ENCODE results near the gene DENND6B.

Gene DENND6B

DNA sequence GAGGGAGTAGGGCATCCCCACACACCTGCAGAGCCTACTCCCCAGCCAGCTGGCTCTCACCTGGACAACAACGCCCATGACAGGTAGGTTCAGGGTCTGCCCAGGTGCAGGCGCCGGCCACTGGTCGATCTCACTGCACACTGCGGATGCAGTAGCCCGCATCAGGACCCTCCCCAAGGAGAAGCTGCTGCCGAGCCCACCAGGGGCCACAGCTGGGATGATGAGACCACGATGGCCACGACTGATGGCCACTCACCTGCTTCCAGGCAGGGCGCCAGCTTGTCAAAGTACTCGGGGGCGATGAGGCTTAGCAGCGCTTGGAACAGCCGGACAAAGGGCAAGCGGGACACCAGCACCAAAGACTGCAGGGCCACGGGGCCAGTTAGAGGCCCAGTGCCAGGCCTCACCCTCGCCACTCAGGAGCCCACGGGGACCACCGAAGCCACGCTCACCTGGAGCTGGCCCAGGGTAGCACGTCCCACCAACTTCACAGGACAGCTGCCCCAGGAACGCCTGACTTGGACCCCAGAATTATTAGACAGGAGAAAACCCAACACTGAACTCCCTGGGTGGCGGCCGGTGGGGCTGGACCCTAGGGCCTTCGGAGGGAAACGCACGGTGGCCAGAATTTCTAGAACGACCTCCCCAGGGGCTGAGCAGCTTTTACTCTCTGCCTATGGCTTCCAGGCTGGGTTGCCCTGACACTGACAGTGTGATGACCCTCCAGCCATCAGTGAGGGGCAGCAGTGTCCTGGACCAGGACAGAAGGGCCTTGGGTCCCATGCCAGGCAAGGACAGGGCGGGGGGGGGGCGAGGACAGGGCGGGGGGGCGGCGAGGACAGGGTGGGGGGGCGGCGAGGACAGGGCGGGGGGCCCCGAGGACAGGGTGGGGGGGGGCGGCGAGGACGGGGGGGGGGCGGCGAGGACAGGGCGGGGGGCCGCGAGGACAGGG lies 10.4 kb downstream of the DENND6B start:
- DNase-seq: no peak

DNA sequence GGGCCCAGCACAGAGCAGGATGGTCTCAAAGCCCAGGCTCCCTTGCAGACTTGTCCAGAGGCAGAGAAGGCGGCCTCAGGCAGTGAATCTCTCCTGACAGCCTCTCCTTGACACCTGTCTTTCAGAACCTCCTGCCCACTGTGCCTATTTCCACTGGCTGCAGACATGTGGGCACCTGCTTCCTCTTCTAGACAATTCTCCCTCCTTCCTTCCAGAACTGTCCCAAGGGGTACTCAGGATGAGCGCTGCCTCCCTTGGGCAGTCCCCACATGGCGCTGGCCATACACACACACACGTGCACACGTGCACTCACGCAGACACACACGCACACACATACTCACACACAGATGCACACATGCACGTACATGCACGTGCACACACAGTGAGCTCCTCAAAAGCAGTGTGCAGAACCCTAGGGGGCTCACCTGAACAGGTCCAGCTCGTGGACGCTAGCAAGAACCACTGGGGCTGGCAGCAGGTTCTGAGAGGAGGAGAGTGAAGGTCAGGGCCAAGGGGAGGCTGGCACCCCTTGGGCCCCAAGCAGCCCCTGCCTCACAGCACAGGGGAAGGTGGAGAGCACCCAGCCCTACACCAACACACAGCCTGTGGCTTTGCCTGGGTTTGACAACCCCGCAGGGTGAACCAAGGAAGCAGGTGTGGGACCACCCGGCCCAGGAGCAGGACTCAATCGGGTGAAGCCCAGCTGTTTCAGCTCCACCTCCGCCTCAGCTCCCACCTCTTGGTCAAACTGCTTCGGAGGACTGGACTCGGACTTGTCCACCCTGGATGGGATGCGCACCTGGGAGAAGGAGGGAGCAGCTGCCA lies 11.3 kb downstream of the DENND6B start:
- no peak for DNase-seq

DNA sequence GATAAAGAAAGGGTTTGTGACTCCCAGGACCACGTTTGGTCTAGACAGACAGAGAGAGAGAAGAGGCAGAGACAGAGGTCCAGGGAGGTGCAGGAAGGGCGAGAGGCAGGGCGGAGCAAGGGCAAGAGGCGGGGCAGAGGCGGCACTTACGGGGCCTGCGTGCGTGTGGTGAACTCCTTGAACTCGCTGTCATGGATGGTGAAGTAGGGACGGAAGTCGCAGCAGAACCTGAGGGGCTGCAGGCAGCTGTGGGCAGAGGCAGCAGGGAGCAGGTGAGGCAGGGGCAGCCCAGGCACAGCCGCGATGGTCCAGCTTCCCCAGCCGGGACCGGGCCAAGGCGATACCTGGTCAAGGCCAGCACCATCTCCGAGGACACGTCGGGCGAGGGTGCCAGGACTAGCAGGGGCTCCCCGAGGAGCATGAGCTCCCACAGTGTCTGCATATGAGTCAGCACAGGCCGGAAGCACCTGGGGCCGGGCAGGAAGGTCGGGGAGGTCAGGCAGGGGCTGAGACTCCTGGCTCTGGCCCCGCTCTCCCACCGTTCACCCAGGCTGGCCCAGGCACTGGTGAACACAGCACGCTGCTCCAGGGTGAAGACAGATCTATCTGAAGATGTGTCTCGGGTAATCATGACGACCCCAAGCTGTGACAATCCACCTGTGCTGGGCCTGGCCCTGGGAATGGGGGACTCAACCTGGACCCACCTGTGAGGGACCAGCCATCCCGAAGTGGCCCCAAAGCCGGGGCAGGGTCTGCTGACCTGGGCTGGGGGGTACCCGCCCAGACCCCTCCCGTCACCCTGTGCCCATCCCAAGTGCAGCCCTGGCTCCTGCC lies 12.1 kb downstream of the DENND6B start:
- DNase-seq: peak in 4 of 5 experiments; percentile 46 to 90 (median 57)

DNA sequence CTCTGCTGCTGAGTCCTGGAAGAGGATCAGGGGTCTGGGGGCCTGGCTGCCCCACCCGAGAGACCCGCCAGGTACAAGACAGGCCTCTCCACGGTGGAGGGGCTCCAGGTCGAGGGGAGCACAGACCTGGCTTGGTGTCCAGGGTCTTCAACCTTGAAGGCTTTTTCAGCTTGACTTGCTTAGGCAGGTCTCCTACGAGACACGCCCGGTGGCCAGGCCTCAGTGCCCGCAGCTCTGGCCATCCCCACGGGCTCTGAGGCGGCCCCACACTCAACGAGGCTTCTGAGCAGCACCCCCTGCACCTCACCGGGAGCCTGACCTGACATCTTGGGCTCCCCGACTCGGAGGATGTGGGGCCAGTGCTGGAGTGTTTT lies 12.7 kb downstream of the DENND6B start:
- DNase-seq: no peak

DNA sequence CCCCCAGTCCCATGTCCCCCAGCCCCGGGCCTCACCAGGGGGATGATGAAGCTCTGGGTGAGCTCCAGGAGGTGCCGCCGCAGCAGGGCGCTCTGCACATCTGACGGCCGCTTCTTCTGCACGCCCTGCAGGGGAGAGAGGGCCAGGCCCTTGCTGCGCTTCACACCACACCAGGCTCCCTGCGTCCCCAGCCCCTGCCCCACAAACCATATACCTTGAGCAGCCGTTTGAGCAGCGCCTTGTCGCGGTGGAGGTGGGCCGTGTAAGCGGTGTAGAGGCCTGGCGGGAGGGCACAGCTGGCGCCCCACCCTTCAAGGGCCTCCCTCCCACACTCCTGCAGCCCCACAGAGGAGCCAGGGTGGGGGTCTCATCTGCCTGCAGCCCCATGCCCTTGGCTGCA lies 13.2 kb downstream of the DENND6B start:
- no peak for DNase-seq

DNA sequence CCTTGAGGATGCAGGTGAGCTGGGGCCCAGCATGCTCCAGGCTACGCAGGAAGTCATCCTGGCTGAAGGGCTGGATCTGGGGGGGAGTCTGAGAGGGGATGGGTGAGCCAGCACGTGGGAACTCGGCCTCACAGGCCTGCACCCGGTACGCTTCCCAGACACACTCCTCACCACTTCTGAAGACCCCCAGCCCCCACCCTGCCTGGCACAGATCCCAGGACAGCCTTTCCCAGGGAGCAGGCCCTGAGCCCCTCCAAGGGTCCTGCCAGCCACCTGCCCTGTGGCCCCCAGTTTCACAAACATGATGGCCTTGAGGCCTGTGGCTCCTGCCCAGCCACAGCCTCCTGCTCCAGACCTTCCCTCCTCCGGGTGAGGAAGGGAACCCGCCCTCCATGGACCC lies 13.8 kb downstream of the DENND6B start:
- no peak for DNase-seq

DNA sequence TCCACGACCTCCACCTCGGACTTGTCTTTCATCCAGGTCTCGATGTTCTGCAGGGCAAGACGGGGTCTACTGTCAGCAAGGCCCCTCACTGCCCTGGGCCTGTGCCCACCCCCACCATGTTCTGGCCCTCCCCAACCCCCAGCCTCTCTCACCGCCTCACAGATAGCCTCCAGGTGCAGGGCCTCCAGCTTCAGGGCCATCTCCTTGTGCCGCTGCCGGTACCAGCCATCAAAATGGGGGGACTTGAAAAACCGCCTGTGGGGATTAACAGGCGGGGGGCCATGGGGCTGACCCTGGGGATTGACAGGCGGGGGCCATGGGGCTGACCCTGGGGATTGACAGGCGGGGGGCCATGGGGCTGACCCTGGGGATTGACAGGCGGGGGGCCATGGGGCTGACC lies 14.4 kb downstream of the DENND6B start:
- no peak for DNase-seq

DNA sequence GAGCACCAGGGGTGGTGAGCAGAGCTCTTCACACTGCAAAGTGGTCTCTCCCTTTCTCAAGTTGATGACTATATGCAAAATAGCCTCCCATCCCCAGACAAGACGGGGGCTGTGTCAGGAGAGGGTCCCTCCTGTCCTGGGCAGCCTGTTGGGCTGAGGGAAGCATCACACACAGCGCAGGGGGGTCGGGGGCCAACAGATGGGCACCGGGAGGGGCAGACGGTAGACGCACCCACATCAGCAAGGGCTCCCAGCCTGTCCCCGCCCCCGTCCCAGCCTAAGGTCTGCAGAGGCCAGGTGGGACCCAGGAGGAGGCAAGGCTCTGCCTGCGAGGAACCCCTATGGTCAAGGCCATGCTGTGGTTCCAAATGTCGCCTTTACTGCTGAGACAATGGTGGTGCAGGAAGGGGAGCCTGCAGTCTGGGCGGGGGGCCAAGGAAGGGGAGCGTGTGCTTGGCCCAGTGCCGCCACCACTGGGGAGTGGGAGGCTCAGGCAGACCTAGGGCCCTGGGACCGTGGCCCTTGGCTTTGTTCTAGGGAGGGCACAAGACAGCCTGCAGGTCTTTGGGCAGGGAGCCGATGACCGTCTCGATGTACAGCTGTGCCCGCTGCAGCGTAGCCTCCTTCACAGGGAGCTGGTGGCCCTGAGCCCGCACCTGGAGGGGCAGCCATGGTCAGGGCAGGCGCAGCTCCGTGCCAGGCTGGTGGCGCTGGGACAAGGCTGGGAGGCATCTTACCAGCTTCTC lies 15.0 kb downstream of the DENND6B start:
- DNase-seq: no peak

DNA sequence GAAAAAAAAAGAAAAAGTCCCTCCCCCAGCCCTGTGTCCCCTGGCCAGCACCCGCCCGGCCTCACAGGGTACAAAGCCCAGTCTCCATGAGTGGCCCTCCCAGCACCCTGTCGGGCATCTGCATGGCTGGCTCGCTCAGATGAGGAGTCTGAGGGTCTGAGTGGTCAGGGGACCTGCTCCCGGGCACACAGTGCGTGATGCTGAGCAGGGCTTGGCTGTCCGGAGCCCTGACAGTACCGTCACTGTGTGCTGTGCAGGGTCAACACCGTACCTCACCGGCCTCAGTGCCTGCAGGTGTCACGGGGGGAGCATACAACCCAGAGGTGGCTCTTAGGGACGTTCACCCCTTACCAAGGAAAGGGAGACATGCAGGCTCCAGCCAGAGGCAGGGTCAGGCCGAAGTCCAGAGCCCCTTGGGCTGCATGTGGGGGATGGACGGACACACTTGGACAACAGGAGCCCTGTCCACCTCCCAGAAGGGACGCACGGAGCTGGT lies 15.8 kb downstream of the DENND6B start:
- no peak for DNase-seq

DNA sequence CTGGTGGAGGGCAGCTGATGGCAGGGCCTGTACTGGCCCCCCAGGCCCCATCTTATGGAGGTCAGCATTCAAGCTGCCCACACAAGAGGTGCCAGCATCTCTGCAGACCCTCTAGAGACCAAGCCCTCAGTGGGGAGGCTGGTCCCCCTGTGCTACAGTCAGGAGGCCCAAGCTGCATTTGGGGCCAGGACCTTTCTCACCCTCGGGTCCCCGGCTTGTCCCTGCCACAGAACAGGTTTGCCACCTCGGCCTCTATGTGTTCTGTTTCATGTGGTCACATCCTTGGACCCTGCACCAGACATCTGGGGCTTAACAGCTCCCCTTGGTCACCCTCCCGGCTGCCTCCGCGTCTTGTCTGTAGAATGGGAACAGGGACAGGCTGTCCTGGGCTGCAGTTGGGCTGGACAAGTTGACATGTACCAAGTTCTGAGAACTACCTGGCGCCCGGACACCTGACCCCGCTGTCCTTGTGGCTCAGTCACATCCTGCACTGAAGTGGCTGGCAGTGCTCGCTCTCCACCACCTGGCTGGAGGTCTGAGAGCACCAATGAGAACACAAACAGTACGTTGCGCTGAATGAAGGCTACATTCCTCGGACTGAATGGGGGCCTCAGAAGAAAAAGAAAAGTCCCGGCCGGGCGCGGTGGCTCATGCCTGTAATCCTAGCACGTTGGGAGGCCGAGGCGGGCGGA lies 16.6 kb downstream of the DENND6B start:
- DNase-seq: no peak

DNA sequence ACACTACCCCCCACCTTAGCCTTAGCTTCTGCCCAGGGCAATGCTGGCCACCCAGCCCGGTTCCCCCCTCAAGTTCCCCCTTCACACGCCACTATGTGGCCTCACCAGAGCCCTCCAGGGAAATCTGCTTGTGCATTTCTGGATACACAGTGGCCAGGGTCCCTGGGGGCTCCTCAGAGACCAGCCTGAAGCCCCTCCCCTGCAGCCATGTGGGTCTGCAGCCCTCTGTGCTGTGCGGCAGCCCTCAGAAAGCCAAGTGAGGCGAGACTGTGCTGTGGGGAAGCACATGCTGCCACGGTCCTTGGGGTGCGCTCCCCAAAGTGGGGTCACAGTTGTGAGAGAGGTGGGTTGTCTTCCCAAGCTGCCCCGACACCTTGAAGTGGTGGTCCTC lies 17.2 kb downstream of the DENND6B start:
- no peak for DNase-seq

DNA sequence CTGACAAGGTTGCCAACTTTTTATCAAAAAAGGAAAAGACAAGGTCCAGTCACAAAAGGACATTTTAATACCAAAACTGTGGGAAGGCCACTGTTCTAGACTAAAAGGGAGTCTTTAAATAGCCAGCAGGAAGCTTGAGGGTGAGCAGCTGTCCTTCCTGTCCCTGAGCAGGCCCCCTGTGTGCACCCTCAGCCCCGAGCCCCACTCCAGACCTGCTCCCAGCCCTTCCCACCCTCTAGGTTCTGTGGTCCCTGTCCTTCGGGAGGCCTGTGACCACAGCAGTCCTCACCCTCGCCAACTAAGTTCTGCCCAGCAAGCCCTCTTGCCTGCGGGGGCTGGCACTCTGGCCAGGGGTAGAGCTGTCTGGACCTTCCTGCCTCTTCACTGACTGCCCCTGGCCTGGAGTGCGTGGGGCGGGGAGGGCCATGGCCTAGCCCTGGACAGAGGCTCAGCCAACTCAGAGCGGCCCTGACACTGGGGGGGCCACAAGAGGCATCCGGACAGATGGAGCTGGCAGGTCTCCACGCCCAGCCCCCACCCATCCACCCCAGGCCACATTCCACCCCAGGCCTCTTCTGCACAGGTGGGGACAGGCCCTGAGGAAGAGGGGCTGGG lies 17.7 kb downstream of the DENND6B start:
- no peak for DNase-seq

DNA sequence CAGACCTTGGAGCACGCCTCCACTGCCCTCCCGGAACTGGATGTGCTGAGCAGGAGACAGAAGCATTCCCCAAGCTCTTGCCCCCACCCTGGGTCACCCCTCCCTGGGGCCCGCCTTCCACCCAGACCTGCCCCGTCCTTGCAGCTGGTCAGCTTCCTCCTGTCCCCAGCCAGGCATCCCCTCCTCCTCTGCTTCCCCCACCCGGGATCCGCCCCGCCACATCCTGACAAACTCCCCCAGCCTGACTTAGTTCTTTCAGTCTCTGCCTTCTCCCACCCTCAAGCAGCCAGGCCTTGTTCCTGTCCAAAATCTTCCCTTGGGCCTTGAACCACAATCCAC lies 18.2 kb downstream of the DENND6B start:
- DNase-seq: no peak

DNA sequence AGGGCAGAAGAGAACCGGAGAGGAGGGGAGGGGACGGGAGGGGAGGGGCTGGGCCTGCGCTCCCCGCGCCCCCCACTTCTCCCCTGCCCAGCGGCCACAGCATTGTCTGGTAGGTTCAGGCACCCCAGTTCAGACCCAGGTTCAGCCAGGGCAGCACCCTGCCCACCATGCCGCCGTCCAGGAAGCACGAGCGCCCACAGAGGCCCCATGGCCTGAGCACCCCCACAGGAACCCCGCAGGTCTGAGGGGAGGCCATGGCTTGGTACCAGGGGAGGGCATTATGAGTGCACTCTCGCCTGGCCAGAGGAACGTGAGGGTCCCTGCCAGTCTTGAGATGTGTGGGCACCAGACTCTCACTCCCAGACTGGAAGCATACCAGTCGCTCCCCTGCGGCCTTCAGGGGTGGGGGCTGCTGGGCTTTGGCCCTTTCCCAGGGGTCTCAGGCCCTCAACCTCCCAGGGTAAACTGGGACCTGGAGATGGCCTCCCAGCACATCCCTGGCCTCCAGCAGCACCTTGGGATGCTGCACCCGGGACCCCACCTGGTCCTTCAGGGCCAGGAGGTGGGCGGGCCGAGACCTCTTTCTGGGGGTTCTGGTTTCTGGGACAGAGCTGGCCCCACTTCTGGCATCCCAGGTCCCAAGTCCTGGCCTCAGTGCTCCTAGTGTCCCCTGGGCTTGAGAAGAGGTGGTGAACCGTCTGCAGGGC lies 18.8 kb downstream of the DENND6B start:
- DNase-seq: no peak

DNA sequence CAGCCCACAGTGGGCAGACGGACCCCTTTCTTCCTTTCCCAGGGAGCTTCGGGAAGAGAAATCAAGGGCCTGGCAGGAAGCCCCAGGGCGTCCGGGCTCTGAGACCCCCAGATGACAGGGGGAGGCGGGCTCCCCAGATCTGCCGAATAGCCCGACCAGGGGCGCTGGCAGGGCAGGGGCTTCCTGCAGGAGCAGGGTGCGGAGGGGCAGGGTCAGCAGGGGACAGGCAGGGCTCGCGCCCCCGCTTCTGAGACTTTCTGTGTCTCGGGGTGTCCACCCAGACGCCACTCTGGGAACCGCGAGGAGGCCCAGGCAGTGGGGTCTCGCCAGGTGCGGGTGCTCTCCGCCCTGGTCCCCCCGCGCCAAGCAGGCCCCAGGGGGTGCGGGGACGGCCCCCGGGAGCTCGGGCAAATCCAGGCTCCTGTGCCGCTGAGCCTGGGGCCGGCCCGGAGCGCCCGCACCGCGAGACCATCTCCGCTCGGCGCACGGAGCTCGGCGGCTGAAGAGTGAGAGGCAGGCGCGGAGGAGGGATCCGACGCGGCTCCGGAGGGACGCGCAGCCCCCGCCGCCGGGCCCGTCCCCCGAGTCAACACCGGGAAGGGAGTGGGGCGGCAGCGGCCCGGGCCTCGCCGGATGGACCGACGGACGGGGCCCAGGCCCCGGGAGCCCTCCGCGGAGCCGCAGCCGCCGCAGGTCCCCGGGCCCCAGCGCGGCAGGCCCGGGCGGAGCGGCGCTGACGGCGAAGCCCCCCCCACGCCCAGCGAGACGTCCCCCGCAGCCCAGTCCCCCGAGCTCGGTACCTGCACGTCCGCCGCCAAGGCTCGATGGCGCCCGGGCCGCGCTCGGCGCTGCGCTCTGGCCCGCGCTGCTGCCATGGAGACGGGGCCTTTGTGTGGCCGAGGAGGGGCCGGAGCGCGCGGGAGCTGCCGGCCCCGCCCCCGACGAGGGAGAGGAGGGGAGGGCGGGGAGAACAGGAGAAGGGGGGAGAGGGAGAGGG lies 19.8 kb downstream of the DENND6B start, which contains the start of gene PLXNB2:
Gene PLXNB2, minus strand, starts transcription at position 894 of the 997 bp plus-strand sequence. CDS start 17,062 bp downstream, outside the sequence.
- peak in 1 of 5 experiments; percentile 48 for DNase-seq

DNA sequence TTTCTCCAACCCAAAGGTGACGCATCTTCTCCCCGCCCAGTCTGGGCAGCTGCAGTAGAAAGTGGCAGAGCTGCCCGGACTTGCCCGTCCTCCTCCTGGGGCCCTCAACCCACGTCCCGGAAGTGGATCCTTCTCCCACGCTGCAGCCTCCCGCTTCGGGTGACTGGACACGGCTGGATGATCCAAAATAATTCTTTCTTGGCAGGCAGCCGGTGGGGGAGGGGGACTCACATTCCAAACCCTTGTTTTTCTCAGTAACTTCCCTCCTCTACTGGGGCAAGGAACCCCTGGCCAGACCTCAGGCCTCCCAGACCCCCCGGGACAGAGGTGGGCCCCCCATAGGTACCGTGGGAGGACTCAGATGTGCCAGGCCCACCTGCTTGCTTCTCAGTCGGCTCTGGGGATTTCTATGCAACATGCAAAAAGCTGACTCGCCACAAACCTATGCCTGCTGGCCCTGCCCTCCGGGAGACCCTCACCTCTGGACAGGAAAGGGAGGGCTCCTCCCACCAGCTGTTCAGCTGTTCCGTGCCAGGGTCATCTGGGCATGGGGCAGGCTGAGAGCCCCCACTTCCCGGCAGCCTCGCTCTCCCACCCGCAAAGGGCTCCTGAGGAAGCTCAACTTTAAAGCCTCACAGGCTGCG lies 20.8 kb downstream of the DENND6B start:
- peak in 1 of 5 experiments; percentile 32 for DNase-seq

DNA sequence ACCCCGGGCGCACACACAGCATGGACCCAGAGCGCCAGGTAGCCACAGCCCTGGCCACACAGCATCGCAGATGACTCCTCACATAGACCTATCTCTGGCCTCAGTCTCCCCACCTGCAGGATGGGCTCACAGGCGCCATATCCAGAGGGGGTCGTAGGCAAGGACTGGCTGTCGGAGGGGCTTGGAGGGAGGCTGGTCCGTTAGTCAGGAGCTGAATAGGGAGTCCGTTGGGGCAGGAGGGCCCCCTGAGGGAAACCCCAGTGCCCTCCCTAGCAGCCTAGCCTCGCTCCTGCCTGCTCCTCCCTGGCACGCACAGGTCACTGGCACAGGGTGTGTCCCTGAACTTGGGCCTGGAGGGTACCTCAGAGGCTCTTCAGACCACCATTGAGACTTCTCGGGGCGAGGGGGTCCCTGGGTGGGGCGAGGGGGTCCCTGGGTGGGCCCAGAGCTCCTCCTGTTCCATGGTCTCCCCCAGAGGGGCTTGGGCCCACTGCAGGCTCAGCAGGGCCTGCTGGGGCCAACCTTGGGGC lies 21.4 kb downstream of the DENND6B start:
- DNase-seq: no peak
